Measurements from ENCODE around the gene CHST8.

Gene CHST8

GRCh38 chr19:33801411-33801810, 179.7 kb downstream of the CHST8 start:
- H3K27ac ChIP-seq = no peak overlapping the region
- no peak for TF ChIP-seq CTCF (conservative IDR thresholded peaks at IDR 0.05)

GRCh38 chr19:33802001-33802400, 180.2 kb downstream of the CHST8 start:
- no peak for TF ChIP-seq CTCF (conservative IDR thresholded peaks at IDR 0.05)
- H3K27ac ChIP-seq = no peak overlapping the region

- no peak for TF ChIP-seq CTCF (conservative IDR thresholded peaks at IDR 0.05)
- no peak overlapping the region for H3K27ac ChIP-seq
Measured at GRCh38 chr19:33802801-33803200, 181.0 kb downstream of the CHST8 start.

GRCh38 chr19:33803383-33803782, 181.6 kb downstream of the CHST8 start:
- TF ChIP-seq CTCF (conservative IDR thresholded peaks at IDR 0.05) = no peak
- no peak overlapping the region for H3K27ac ChIP-seq

GRCh38 chr19:33804021-33804799, 182.5 kb downstream of the CHST8 start:
- no peak for TF ChIP-seq CTCF (conservative IDR thresholded peaks at IDR 0.05)
- no peak overlapping the region for H3K27ac ChIP-seq

GRCh38 chr19:33805313-33805712, 183.6 kb downstream of the CHST8 start:
- no peak overlapping the region for H3K27ac ChIP-seq
- no peak for TF ChIP-seq CTCF (conservative IDR thresholded peaks at IDR 0.05)

- H3K27ac ChIP-seq = no peak overlapping the region
- TF ChIP-seq CTCF (conservative IDR thresholded peaks at IDR 0.05) = no peak
Measured at GRCh38 chr19:33805840-33806433, 184.2 kb downstream of the CHST8 start.
